SK-N-SH (cell line): Measurements from ENCODE around the gene RNGTT. TPM values are rescaled to one million over a fixed set of nuclear protein-coding genes. Genes with fewer than 3 reads are reported as not detected.

ENCODE experiments used
- CTCF ChIA-PET: fragments of 300-600, 350-600 bp; formaldehyde crosslinking; extraction: SDS; loops from one replicate; lab custom pipeline; 2021; lab: Yijun Ruan, JAX
- POLR2A ChIA-PET: fragments of 350-600 bp; sonication (Branson Sonifier 250); formaldehyde crosslinking; extraction: SDS; loops from one replicate; lab custom pipeline; 2020; ENCODE audit warnings: antibody characterized with exemption, inconsistent platforms; lab: Yijun Ruan, JAX
- DNase-seq: peaks from one replicate; pipeline ENCODE4 v3.0.0; 2012
- H2AFZ ChIP-seq: fragments of 200-600 bp; sonication (generic); 2 replicates; pipeline ENCODE4 v1.8.1; 2016; ENCODE audit warnings: antibody characterized with exemption, mild to moderate bottlenecking, low read depth
- H3F3A ChIP-seq: fragments of 200-600 bp; sonication (generic); replicated peaks from 2 replicates; pipeline ENCODE3; 2016; ENCODE audit warnings: antibody characterized with exemption, mild to moderate bottlenecking; ENCODE audit not compliant: insufficient read depth
- H3K27ac ChIP-seq, 2 experiments: fragments of 200-500 bp in 1 of 2; fragments of 200-600 bp in 1 of 2; sonication (Bioruptor generic) in 1 of 2; sonication (generic), shearing (Covaris generic) in 1 of 2; 2 replicates each; pipeline versions ENCODE4 v1.5.1 to v1.6.1; 2014 to 2016; ENCODE audit warnings: low read depth in 2 of 2, inconsistent platforms in 1 of 2, low read length in 1 of 2, mild to moderate bottlenecking in 1 of 2, mixed read lengths in 1 of 2
- H3K27me3 ChIP-seq: fragments of 200-600 bp; sonication (generic), shearing (Covaris generic); 2 replicates; pipeline ENCODE4 v1.6.1; 2016; ENCODE audit warnings: mixed run types; ENCODE audit not compliant: insufficient read depth
- H3K36me3 ChIP-seq, 2 experiments: fragments of 200-500 bp in 1 of 2; fragments of 200-600 bp in 1 of 2; sonication (Bioruptor generic) in 1 of 2; sonication (generic) in 1 of 2; replicated peaks in 1 of 2; 2 replicates each; pipeline versions ENCODE3 to v1.5.1; 2014 to 2016; ENCODE audit warnings: low read length in 1 of 2, mild to moderate bottlenecking in 1 of 2; ENCODE audit not compliant: insufficient read depth in 2 of 2, control insufficient read depth in 1 of 2
- H3K4me1 ChIP-seq, 2 experiments: fragments of 200-500 bp in 1 of 2; fragments of 200-600 bp in 1 of 2; sonication (Bioruptor generic) in 1 of 2; sonication (generic), shearing (Covaris generic) in 1 of 2; 2 replicates each; pipeline versions ENCODE4 v1.5.1 to v1.6.1; 2014 to 2016; ENCODE audit warnings: low read depth in 1 of 2, low read length in 1 of 2, mixed run types in 1 of 2; ENCODE audit not compliant: insufficient read depth in 2 of 2, control insufficient read depth in 1 of 2
- H3K4me2 ChIP-seq: fragments of 200-600 bp; sonication (generic), shearing (Covaris generic); 2 replicates; pipeline ENCODE4 v1.6.1; 2017; ENCODE audit warnings: mixed run types
- H3K4me3 ChIP-seq, 2 experiments: fragments of 200-500 bp in 1 of 2; fragments of 200-600 bp in 1 of 2; sonication (Bioruptor generic) in 1 of 2; sonication (generic), shearing (Covaris generic) in 1 of 2; 2 replicates each; pipeline versions ENCODE4 v1.5.1 to v1.8.1; 2014 to 2016; ENCODE audit warnings: low read depth in 2 of 2, inconsistent platforms in 1 of 2, low read length in 1 of 2, mild to moderate bottlenecking in 1 of 2, mixed read lengths in 1 of 2, moderate library complexity in 1 of 2
- H3K79me2 ChIP-seq: fragments of 200-600 bp; sonication (generic); 2 replicates; pipeline ENCODE4 v1.8.1; 2017; ENCODE audit warnings: mild to moderate bottlenecking; ENCODE audit not compliant: insufficient read depth
- H3K9ac ChIP-seq: fragments of 200-600 bp; sonication (generic); 2 replicates; pipeline ENCODE4 v1.6.1; 2017; ENCODE audit warnings: mixed run types
- H3K9me2 ChIP-seq: fragments of 200-600 bp; sonication (generic); 2 replicates; pipeline ENCODE4 v1.6.1; 2017; ENCODE audit warnings: mixed run types
- H3K9me3 ChIP-seq: fragments of 200-600 bp; sonication (generic); 2 replicates; pipeline ENCODE4 v1.6.1; 2017; ENCODE audit warnings: mixed run types, mild to moderate bottlenecking, moderate library complexity
- H4K20me1 ChIP-seq: fragments of 200-600 bp; sonication (generic); 2 replicates; pipeline ENCODE4 v1.6.1; 2017; ENCODE audit warnings: mild to moderate bottlenecking, mixed run types; ENCODE audit not compliant: insufficient read depth
- EZH2phosphoT487 ChIP-seq: fragments of 200-600 bp; sonication (generic); IDR thresholded peaks from 2 replicates; pipeline ENCODE4 v1.6.1; 2017; ENCODE audit warnings: low read depth, mixed run types, mild to moderate bottlenecking, antibody characterized with exemption, moderate library complexity, borderline replicate concordance
- FOXM1 ChIP-seq: IDR thresholded peaks from 2 replicates; pipeline ENCODE4 v1.4.0; 2012; ENCODE audit warnings: low read depth, mild to moderate bottlenecking
- GABPA ChIP-seq: IDR thresholded peaks from 2 replicates; pipeline ENCODE4 v1.4.0; 2012; ENCODE audit warnings: low read depth, mild to moderate bottlenecking
- JUND ChIP-seq: IDR thresholded peaks from 2 replicates; pipeline ENCODE4 v1.4.0; 2012
- MEF2A ChIP-seq: IDR thresholded peaks from 2 replicates; pipeline ENCODE4 v1.4.0; 2012; ENCODE audit warnings: low read depth, borderline replicate concordance
- RCOR1 ChIP-seq: fragments of 150-350 bp; IDR thresholded peaks from 2 replicates; pipeline ENCODE4 v1.6.1; 2017; ENCODE audit warnings: antibody characterized with exemption, low read length
- RFX5 ChIP-seq: IDR thresholded peaks from 2 replicates; pipeline ENCODE4 v1.6.1; 2012; ENCODE audit warnings: mild to moderate bottlenecking, improper control_type of control experiment, low read length
- SIN3A ChIP-seq: IDR thresholded peaks from 2 replicates; pipeline ENCODE4 v1.6.1; 2012; ENCODE audit warnings: low read depth, mild to moderate bottlenecking, low read length, moderate library complexity, borderline replicate concordance
- SMC3 ChIP-seq: IDR thresholded peaks from 2 replicates; pipeline ENCODE4 v1.6.1; 2012; ENCODE audit warnings: low read depth, low read length, improper control_type of control experiment
- WGBS: methylation state at CpG from one replicate; pipeline ENCODE4 v1.1.6; 2017; ENCODE audit warnings: low lambda C conversion rate; 5-methylcytosine and 5-hydroxymethylcytosine counted together
- polyA plus RNA-seq, 3 experiments: library from polyadenylated mRNA; depleted of rRNA; stranded (reverse); fragments of >200 nt; gene quantifications; 2 replicates each; pipeline ENCODE4 v1.2.3, GENCODE V29; 2012
- TF ChIP-seq, protein P1 (sequence below): IDR thresholded peaks from 2 replicates; pipeline ENCODE4 v1.4.0; 2012; ENCODE audit warnings: low read depth, borderline replicate concordance
- TF ChIP-seq, protein P2 (sequence below): fragments of 200-600 bp; sonication (generic); IDR thresholded peaks from 2 replicates; pipeline ENCODE4 v1.6.1; 2017; ENCODE audit warnings: antibody characterized with exemption, mild to moderate bottlenecking, moderate library complexity

RNGTT gene
- polyA plus RNA-seq, 1 of the 3 experiments (the other 2 are of a cell fraction), result 3.3 TPM

DNA sequence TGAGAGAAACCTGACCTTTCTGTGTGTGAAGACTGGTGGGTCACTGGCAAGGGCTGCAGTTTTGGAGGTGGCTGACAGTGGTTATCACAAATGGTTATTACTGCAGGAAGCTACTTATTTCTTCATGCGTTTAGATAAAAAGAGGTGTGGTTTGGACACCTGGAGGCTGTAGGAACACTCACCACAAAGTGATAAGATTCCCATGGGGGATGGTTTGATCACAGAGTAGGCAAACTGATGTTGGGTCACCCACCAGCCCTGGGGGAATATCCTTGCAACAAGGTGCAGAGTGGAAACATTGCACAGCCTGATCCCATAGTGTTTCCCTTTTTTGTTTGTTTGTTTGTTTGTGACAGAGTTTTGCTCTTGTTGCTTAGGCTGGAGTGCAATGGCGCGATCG, 33.9 kb upstream of the RNGTT start:
- CTCF ChIA-PET, result no interaction called here
- DNase-seq, result no peak
- no peak overlapping the region for H3K9ac ChIP-seq
- no peaks in the 10 kb centered on the region for H3K9me2 ChIP-seq
- H3K79me2 ChIP-seq, result no peaks in the 10 kb centered on the region
- no peaks in the 10 kb centered on the region for H3K36me3 ChIP-seq
- H3K27me3 ChIP-seq, result no peaks in the 10 kb centered on the region
- no peak overlapping the region for H3K4me2 ChIP-seq
- 95% methylated on average over 4 of the region's 4 CpGs for WGBS
- no peaks in the 10 kb centered on the region for H3F3A ChIP-seq
- no peaks in the 10 kb centered on the region for H3K4me1 ChIP-seq
- H3K4me3 ChIP-seq, result no peak overlapping the region
- H3K27ac ChIP-seq, result no peak overlapping the region
- POLR2A ChIA-PET, result no interaction called here
- no peaks in the 10 kb centered on the region for H4K20me1 ChIP-seq
- no peaks in the 10 kb centered on the region for H3K9me3 ChIP-seq
- no peak overlapping the region for H2AFZ ChIP-seq
- TF ChIP-seq RFX5 (no peak), FOXM1 (no peak), JUND (no peak), GABPA (no peak), RCOR1 (no peak), SIN3A (no peak), SMC3 (no peak), MEF2A (no peak), EZH2phosphoT487 (no peak)
- TF ChIP-seq, protein P1, sequence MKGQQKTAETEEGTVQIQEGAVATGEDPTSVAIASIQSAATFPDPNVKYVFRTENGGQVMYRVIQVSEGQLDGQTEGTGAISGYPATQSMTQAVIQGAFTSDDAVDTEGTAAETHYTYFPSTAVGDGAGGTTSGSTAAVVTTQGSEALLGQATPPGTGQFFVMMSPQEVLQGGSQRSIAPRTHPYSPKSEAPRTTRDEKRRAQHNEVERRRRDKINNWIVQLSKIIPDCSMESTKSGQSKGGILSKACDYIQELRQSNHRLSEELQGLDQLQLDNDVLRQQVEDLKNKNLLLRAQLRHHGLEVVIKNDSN, result no peak
- TF ChIP-seq, protein P2, sequence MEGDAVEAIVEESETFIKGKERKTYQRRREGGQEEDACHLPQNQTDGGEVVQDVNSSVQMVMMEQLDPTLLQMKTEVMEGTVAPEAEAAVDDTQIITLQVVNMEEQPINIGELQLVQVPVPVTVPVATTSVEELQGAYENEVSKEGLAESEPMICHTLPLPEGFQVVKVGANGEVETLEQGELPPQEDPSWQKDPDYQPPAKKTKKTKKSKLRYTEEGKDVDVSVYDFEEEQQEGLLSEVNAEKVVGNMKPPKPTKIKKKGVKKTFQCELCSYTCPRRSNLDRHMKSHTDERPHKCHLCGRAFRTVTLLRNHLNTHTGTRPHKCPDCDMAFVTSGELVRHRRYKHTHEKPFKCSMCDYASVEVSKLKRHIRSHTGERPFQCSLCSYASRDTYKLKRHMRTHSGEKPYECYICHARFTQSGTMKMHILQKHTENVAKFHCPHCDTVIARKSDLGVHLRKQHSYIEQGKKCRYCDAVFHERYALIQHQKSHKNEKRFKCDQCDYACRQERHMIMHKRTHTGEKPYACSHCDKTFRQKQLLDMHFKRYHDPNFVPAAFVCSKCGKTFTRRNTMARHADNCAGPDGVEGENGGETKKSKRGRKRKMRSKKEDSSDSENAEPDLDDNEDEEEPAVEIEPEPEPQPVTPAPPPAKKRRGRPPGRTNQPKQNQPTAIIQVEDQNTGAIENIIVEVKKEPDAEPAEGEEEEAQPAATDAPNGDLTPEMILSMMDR, result no peak

DNA sequence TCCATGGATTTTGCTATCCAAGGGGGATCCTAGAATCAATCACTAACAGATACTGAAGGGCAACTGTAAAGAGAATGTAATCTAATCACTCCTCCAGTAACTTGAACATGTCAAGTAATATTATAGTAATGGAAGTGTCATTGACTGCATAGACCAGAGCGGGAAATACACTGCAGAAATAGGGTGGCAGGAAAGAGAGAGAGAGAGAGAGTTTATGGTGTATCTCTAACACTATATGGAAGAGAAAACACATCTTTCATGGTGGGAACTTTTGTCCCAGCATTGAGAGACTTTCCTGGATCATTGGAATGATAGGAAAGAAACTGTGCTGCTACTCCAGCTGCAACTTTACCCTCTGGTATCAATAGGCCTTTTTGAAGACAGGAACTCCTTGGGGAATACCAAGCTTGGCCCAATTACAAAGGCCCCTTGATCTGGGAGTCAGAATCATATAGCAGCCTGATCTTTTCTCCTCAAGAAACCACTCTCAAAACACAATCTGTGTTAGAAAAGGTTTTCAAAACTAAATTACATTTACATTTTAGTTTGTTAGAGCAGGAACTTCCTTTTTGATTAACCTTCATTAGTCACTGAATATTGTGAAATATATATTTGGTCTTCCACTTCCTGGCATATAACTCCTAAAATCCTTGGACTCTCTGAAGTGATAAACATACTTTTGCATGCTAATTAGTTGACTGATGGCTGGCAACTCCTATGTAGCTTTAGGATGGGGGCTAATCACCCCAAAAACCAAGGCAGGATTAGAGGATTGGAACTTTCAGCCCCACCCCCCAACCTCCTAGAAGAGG, 29.5 kb upstream of the RNGTT start:
- CTCF ChIA-PET, result interaction anchor here (1.9 kb wide), 1 partner anchor 10 kb away, joined by 11 read pairs; no protein-coding TSS in a partner anchor
- Histone ChIP-seq H3K9ac (no peak overlapping the region), H3K79me2 (no peaks in the 10 kb centered on the region), H3K27me3 (no peaks in the 10 kb centered on the region), H3K9me2 (no peaks in the 10 kb centered on the region)
- WGBS, result 85% methylated on average over 1 of the region's 1 CpG
- TF ChIP-seq RCOR1, result no peak
- TF ChIP-seq, all 33 proteins: peak for 0
- H3K4me3 ChIP-seq, result no peak overlapping the region
- H3K27ac ChIP-seq, result no peak overlapping the region
- H4K20me1 ChIP-seq, result no peaks in the 10 kb centered on the region
- POLR2A ChIA-PET, result no interaction called here
- H3K4me2 ChIP-seq, result no peak overlapping the region
- DNase-seq, result no peak
- H3K36me3 ChIP-seq, result no peaks in the 10 kb centered on the region
- H3K4me1 ChIP-seq, result no peaks in the 10 kb centered on the region
- H3F3A ChIP-seq, result no peaks in the 10 kb centered on the region
- no peaks in the 10 kb centered on the region for H3K9me3 ChIP-seq
- no peak overlapping the region for H2AFZ ChIP-seq
